OCI-LY3 (cell line): ENCODE data around the gene EXOC7.

ENCODE experiments used
- EZH2phosphoT487 ChIP-seq: fragments of 200-600 bp; shearing (Covaris generic); IDR thresholded peaks from 2 replicates; pipeline ENCODE4 v1.6.1; 2018; ENCODE audit warnings: antibody characterized with exemption, mixed run types, low read depth
- TF ChIP-seq, protein P1 (sequence below): fragments of 200-600, 300-600 bp; sonication (generic); IDR thresholded peaks from 2 replicates; pipeline ENCODE4 v1.5.1; 2014; ENCODE audit warnings: antibody characterized with exemption, low read length, low read depth

DNA sequence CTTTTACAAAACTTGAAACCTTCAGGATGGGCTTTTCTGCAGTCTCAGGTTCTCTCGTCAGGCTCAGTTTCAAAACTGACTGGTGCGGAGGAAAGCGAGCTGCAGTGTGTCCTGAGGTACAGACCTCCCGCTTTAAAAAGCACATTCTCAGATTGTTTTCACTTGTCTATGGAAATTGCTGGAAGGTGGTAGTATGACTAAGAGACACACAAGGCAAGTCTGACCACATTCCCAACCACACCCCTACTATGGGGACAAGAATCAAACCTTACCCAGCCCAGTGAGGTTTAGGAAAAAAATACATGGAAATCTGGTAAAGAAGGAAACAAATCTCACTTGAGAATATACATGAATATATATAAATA, 49.5 kb downstream of the EXOC7 start:
- TF ChIP-seq, protein P1, sequence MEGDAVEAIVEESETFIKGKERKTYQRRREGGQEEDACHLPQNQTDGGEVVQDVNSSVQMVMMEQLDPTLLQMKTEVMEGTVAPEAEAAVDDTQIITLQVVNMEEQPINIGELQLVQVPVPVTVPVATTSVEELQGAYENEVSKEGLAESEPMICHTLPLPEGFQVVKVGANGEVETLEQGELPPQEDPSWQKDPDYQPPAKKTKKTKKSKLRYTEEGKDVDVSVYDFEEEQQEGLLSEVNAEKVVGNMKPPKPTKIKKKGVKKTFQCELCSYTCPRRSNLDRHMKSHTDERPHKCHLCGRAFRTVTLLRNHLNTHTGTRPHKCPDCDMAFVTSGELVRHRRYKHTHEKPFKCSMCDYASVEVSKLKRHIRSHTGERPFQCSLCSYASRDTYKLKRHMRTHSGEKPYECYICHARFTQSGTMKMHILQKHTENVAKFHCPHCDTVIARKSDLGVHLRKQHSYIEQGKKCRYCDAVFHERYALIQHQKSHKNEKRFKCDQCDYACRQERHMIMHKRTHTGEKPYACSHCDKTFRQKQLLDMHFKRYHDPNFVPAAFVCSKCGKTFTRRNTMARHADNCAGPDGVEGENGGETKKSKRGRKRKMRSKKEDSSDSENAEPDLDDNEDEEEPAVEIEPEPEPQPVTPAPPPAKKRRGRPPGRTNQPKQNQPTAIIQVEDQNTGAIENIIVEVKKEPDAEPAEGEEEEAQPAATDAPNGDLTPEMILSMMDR, result no peak
- no peak for TF ChIP-seq EZH2phosphoT487
